Lower lobe of right lung (tissue), 2 donors: ENCODE results near the gene DST. TPM values are rescaled to one million over a fixed set of nuclear protein-coding genes. Genes with fewer than 3 reads are reported as not detected.

ENCODE experiments used
- ATAC-seq, 2 donors: fragments of 200-7000 bp; cut with Tn5 transposase; one replicate each; pipeline ENCODE4 v1.9.1; 2020 to 2022; ENCODE audit warnings: mild to moderate bottlenecking in 2 of 2, moderate library complexity in 2 of 2
- DNase-seq: peaks from one replicate; pipeline ENCODE4 v3.0.0-alpha.2; 2020
- H3K27ac ChIP-seq: fragments of 200-600 bp; one replicate; pipeline ENCODE4 v1.8.0; 2022
- H3K27me3 ChIP-seq: fragments of 200-600 bp; one replicate; pipeline ENCODE4 v1.8.0; 2022; ENCODE audit warnings: low read depth
- H3K36me3 ChIP-seq: fragments of 200-600 bp; one replicate; pipeline ENCODE4 v1.8.0; 2022; ENCODE audit warnings: mild to moderate bottlenecking
- H3K4me1 ChIP-seq: fragments of 200-600 bp; one replicate; pipeline ENCODE4 v1.8.0; 2022
- H3K4me3 ChIP-seq: fragments of 200-600 bp; one replicate; pipeline ENCODE4 v1.8.0; 2022; ENCODE audit warnings: mild to moderate bottlenecking
- H3K9me3 ChIP-seq: fragments of 200-600 bp; one replicate; pipeline ENCODE4 v1.8.0; 2022
- CTCF ChIP-seq: fragments of 200-600 bp; IDR thresholded peaks from one replicate; pipeline ENCODE4 v1.8.0; 2022; ENCODE audit warnings: antibody characterized with exemption, mild to moderate bottlenecking
- intact Hi-C: fragments of 100-400 bp; cut with DNase I; formaldehyde crosslinking; loops from one replicate; pipeline ENCODE4 v1.11.0; 2022
- total RNA-seq: library from RNA; stranded (reverse); fragmentation: NEBNext Ultra II Directional; extraction: Animal tissue kit (Norgen Biotek cat#: 25700); gene quantifications from one replicate; pipeline ENCODE4 v1.2.1, GENCODE V29; 2021
- donor health status: DM: no; HTN: yes; CAD: no; lungs with severe emphysema.

Gene DST
- total RNA-seq, 1 donor from 2014 or later = 327 TPM

GRCh38 chr6:56489559-56489958, 153.1 kb downstream of the DST start:
- intact Hi-C loops = no loop called here
- no peak overlapping the region for H3K27ac ChIP-seq
- no peaks in the 10 kb centered on the region for H3K4me1 ChIP-seq
- H3K4me3 ChIP-seq = no peak overlapping the region
- H3K27me3 ChIP-seq = no peaks in the 10 kb centered on the region
- H3K9me3 ChIP-seq = no peaks in the 10 kb centered on the region
- DNase-seq = no peak
- ATAC-seq = no peak
- TF ChIP-seq CTCF = no peak
- peaks cover 84% of the 10 kb centered on the region for H3K36me3 ChIP-seq

DNA sequence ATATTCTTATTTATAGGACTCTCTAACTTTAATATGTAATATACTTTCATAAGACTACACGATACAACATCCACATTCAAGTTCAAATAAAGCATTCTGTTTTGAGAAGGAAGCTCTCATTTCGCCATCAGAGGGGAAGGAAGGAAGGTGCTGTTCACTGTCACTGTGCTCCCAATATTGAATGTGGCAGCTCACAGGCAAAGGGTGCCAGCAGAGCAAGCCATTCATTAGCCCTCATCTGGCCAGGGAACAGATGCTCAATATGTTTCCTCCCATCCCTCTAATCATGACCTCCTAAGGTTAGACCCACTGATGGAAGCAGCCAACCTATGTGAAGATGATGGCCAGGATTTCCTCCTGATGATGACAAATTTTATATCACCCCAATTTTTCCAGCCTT, 154.4 kb downstream of the DST start:
- no peak for TF ChIP-seq CTCF
- H3K4me1 ChIP-seq = no peaks in the 10 kb centered on the region
- H3K27me3 ChIP-seq = no peaks in the 10 kb centered on the region
- ATAC-seq = no peak
- no peak overlapping the region for H3K27ac ChIP-seq
- H3K36me3 ChIP-seq = peaks cover 85% of the 10 kb centered on the region
- H3K4me3 ChIP-seq = no peak overlapping the region
- no peaks in the 10 kb centered on the region for H3K9me3 ChIP-seq
- no peak for DNase-seq
- intact Hi-C loops = no loop called here

DNA sequence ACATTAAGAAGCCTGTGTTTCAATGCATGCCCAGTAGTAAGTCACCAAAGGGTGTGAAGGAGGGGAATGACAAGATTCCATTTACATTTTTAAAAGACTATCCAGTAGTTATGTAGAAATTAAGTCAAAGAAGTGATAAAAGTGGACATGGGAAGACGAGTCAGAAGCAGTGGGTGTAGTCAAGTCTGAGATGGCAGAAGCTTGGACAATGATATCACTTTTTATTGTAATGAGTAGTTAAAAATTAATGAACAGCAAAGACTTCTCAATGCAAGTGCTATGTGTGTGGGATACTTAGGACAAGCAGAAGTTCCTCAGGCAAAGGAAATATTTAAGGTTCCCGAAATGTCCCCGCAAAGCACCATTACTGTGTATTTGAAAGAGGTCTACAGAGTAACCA, 156.0 kb downstream of the DST start:
- DNase-seq (no peak), ATAC-seq (no peak)
- no peaks in the 10 kb centered on the region for H3K9me3 ChIP-seq
- no peak overlapping the region for H3K27ac ChIP-seq
- H3K36me3 ChIP-seq = peaks cover 83% of the 10 kb centered on the region
- no peaks in the 10 kb centered on the region for H3K4me1 ChIP-seq
- intact Hi-C loops = no loop called here
- no peak for TF ChIP-seq CTCF
- no peak overlapping the region for H3K4me3 ChIP-seq
- H3K27me3 ChIP-seq = no peaks in the 10 kb centered on the region

DNA sequence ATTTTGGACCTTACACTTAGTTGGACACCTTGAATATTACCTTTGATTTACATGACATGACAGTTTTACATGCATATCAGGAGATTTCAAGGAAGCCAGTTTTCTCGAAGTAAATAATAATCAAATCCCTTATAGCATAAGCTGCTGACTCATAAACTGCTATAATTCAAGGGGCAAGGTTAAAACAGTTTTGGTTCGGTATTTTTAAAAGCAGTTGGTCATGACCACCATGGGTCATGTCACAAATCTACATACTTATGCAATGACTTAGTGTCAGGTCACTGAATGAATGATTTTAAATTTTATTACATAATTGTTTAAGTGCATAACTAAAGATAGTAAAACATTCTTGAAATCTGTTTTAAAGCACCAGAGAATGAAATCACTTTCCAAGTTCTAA, 158.0 kb downstream of the DST start:
- Histone ChIP-seq H3K4me1 (no peaks in the 10 kb centered on the region), H3K36me3 (peaks cover 83% of the 10 kb centered on the region), H3K4me3 (no peak overlapping the region), H3K27me3 (no peaks in the 10 kb centered on the region), H3K27ac (no peak overlapping the region), H3K9me3 (no peaks in the 10 kb centered on the region)
- ATAC-seq = no peak
- TF ChIP-seq CTCF = no peak
- DNase-seq = no peak
- intact Hi-C loops = no loop called here

GRCh38 chr6:56483929-56484328, 158.8 kb downstream of the DST start:
- H3K4me3 ChIP-seq = no peak overlapping the region
- no peak for ATAC-seq
- no peak for TF ChIP-seq CTCF
- H3K36me3 ChIP-seq = peaks cover 80% of the 10 kb centered on the region
- H3K9me3 ChIP-seq = no peaks in the 10 kb centered on the region
- H3K27ac ChIP-seq = no peak overlapping the region
- no peaks in the 10 kb centered on the region for H3K27me3 ChIP-seq
- H3K4me1 ChIP-seq = no peaks in the 10 kb centered on the region
- intact Hi-C loops = no loop called here
- no peak for DNase-seq

- Histone ChIP-seq H3K9me3 (no peaks in the 10 kb centered on the region), H3K36me3 (peaks cover 66% of the 10 kb centered on the region), H3K4me3 (no peak overlapping the region), H3K4me1 (no peaks in the 10 kb centered on the region), H3K27me3 (no peaks in the 10 kb centered on the region), H3K27ac (no peak overlapping the region)
- ATAC-seq (peak in 1 of 2 donors; percentile 57), DNase-seq (no peak)
- intact Hi-C loops = no loop called here
- TF ChIP-seq CTCF = no peak
Measured at GRCh38 chr6:56482525-56482924, 160.2 kb downstream of the DST start.
